GM21619 (cell line): ENCODE data around the gene NUMB.
A peak's percentile ranks its signal among the peaks of the same experiment; 100 is the strongest.

Experiments used
- ATAC-seq: cut with Tn5 transposase; IDR thresholded peaks from one replicate; pipeline ENCODE4 v1.9.1; 2021; ENCODE audit not compliant: unreplicated experiment

Gene NUMB

GRCh38 chr14:73248108-73248868, 210.1 kb downstream of the NUMB start:
- no peak for ATAC-seq

DNA sequence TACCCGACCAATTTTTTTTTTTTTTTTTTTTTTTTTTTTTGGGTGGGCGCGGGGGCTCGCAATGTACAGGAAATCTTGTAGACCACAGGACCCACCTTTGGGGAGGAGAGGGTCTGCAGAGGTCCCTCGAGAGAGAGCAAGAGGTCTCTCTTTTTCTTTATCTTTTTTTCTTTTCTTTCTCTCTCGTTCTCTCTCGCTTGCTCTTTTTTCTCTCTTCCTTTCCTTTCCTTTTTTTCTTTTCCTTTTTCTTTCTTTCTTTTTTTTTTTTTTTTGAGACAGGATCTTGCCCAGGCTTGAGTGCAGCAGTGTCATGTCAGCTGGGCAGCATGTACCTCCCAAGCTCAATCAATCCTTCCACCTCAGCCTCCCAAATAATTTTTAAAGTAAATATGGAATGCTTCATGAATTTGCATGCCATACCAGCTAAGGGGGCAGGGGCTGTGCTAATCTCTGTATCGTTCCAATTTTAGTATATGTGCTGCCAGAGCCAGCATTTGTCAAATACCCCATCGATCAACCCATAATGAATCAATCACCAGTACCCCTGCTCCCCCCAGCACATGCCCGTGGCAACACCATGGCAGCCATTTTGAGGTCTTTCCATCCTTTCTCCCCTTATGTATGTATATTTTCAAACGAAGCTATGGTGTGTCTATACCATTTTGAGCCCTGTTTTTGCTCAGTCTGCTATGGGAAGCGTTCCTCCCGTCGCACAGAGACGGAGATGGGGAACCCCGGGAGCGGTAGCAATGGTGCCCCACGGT, 211.8 kb downstream of the NUMB start:
- no peak for ATAC-seq

GRCh38 chr14:73245480-73246325, 212.6 kb downstream of the NUMB start:
- ATAC-seq = peak; percentile 60

- no peak for ATAC-seq
Measured at GRCh38 chr14:73244541-73245290, 213.6 kb downstream of the NUMB start.

- no peak for ATAC-seq
Measured at GRCh38 chr14:73243748-73244147, 214.6 kb downstream of the NUMB start.

- no peak for ATAC-seq
Measured at GRCh38 chr14:73243341-73243740, 215.0 kb downstream of the NUMB start.

- ATAC-seq = no peak
Measured at GRCh38 chr14:73242357-73242901, 215.9 kb downstream of the NUMB start.

DNA sequence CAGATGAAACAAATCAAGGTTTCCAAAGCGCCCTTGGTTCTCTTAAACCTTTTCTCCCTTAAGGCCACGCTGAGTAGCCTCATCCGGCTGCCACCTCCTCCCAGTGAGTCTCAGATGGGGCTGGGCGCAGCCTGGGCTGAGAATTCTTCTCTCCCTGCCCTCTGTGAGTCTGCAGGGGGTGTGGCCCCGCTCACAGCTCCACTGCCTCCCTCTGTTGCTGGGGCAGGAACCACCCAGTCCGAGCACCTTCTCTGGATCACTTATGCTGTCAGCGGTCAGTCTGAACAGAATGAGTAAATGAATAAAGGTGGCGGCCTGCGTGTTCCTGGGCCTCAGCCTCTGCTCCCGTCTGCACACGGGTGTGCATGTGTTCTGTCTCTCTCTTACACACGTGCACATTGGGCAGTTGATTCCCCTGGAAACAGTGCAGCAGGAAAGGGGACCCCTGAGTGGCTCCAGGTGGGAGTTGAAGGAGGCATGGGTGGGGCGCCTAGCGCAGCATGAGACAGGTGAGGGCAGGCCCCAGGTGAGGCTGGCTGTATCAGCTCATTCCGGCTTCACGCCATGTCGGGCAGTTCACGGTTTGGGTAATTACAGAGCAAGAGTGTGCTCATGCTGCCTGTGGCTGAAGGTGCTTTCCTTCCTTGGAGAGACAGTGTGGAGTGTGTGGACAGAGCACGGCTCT, 216.7 kb downstream of the NUMB start:
- no peak for ATAC-seq

DNA sequence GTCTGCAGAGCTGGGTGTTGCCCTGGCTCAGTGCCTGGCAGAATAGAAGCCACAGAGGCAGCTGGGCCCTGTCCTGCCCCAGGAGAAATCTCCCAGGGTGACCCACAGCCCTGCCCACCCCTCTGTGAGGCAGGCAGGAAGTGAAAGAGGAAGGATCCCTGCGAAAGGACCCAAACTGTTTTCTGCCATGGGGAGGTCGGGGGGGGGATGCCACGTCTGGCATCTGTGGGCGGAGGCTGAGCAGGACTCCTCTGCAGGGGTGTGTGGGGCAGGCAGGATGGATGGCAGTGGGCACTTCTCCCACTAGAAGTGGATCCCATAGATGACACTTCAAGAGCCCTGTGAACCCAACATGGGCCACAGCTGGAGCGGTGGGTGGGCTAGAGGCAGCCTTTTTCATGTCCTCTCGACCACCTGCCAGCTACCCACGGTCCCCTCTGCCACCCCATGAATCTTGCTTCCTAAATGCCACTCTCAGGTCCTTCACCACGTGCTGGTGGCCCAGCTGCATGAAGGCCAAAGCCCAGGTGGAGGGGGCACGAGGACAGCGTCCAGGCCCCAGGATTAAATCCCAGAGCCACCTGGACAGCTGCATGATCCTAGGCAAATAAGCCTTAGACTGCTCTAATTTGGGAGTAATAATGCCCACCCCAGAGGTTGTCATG, 217.4 kb downstream of the NUMB start:
- no peak for ATAC-seq

- no peak for ATAC-seq
Measured at GRCh38 chr14:73239393-73240241, 218.7 kb downstream of the NUMB start.

DNA sequence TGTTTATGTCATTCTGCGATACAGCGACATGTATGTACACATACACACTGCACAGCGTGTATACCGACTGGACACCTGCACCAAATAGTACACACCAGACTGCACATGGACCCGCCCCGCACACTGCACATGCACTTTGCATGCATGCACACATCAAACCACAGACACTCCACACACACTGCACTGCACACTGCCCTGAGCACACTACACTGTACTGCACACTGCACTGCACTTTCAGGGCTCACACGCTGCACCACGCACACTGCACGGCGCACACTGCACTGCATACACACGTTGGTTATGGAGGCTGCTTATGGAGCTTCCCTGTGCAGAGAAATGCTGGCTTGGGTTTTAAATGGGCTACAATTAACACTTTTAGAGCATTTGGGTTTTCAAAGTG, 219.4 kb downstream of the NUMB start:
- ATAC-seq = no peak

DNA sequence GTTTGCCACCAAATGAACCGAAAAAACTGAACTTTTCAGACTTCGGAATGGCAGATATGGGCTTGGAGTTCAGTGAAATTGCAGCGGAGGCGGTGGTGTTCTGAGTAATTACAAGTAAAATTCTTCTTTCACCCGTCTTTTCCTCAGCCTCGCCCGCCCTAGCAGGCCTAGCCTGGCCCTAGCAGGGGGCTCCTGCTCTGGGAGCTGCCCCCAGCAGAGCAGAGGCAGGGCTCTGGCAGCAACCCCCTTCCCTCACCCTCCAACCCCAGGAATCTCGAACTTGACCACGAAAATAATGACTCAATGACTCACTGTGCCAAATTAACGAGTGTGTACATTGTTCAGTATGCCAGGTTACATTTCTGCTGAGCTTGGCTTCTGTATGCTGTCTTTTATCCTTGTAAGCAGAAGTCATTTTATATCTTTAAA, 219.9 kb downstream of the NUMB start:
- no peak for ATAC-seq

DNA sequence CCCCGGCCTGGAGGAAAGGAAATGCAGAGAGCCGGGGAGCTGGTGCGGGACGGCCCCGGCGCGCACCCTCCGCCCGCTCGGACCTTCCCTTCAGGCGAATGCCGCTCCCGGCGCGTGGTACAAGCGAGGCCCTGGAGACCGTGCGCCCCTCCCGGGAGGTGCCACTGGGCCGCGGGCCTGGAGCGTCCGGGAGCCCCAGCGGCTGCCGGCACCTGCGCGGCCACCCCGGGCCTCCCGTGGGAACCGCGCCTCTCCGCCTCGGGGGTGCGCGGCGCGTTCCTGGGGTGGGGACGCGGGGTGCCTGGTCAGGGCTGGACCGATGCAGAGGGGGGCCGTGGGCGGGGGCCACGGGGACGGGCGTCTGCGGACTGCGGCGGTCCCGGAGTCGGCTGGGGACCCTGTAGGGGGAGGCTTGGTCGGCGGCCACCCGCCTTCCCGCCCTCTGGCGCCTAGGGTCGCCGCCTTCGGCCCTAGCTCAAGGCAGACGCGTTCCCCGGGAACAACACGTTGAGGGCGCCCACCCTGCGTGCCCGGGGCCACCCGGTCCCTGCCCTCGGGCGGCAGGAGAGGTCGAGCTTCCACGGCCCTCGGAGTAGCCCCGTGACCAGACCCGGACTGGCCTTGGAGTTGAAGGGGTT, 220.4 kb downstream of the NUMB start:
- ATAC-seq = no peak

DNA sequence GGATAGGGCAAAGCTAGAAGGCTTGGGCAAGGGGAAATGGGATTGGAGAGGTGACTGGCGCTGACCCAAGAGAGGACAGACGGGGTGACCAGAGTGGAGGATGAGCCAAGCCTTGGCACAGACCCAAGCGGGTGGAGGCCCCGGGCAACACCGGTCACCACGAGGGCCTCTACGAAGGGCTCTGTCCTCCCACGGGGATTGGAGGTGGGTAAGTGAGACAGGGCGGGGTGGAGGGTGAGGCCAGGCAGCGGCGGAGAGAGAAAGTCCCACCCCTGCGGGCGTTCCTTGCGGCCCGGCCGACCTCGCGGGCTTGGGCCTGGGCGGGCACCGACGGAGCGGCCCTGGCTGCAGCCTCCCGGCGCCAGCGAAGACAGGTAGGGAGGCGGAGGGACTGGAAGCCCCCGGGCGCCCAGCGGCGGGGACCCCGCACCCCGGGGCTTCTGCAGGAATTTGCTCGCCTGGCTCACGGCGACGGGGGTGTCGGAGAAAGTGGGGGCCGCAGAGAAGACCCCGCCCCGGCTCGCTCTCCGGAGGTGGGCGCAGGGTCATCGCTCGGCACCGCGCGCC, 221.0 kb downstream of the NUMB start, which contains the start of gene PAPLN:
Gene PAPLN (plus strand): TSS at position 288 of the 567 bp plus-strand sequence. CDS start 2,273 bp downstream, outside the sequence.
- no peak for ATAC-seq

- ATAC-seq = no peak
Measured at GRCh38 chr14:73236752-73237218, 221.6 kb downstream of the NUMB start.

GRCh38 chr14:73236157-73236556, 222.2 kb downstream of the NUMB start:
- ATAC-seq = no peak

DNA sequence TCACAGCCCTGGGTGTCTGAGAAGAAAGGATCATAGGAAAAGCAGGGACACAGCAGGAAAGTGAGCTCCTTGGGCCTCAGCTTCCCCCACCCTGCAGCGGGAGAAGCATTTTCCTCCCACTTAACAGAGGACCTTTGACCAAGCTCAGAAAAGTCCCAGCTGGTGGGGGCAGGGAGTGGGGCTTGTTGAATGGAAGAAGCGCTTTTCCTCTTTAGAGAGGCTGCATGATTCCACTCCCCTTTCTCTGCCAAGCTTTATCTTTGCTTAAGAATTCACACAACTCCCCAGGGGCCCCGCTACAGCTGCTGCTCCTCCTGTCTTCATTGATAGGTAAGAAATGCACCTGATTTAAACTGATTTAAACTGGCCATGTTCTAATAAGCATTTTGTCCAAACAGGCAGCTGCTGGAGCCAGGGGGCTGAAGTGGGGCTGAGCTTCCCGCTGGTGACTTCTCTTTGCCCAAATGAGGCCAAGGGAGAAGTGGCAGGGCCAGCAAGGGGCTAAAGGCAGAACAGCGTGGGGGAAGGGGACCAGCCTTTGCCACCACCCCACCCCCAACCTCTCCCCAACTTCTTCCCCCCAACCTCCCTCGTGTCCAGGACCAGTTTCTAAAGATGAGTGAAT, 222.7 kb downstream of the NUMB start:
- no peak for ATAC-seq
